H1 (cell line): ENCODE results near the gene NR3C1. TPM values are rescaled to one million over a fixed set of nuclear protein-coding genes. Genes with fewer than 3 reads are reported as not detected.

Experiments
- CTCF ChIA-PET: fragments of 300-600 bp; sonication (Branson Sonifier 250); formaldehyde crosslinking; loops from one replicate; lab custom pipeline; 2021; ENCODE audit not compliant: partially characterized antibody; lab: Charles Lee
- POLR2A ChIA-PET: fragments of 300-600 bp; sonication (Branson Sonifier 250); formaldehyde crosslinking; loops from one replicate; lab custom pipeline; 2021; ENCODE audit warnings: inconsistent platforms; ENCODE audit not compliant: partially characterized antibody; lab: Charles Lee
- DNase-seq, 2 experiments: peaks; one replicate each; pipeline versions ENCODE4 v3.0.0 to v3.0.0-alpha.2; 2010 to 2022; ENCODE audit warnings: low spot score in 2 of 2, low read depth in 1 of 2, mixed read lengths in 1 of 2
- FAIRE-seq: peaks from 2 replicates; lab custom pipeline; 2011; peaks lifted over from hg19 to GRCh38; lab: Jason Lieb, UNC
- H2AFZ ChIP-seq: 2 replicates; pipeline ENCODE4 v1.8.1; 2012; ENCODE audit warnings: low read length, inconsistent platforms
- H2AK5ac ChIP-seq: 2 replicates; pipeline ENCODE4 v1.6.1; 2013; ENCODE audit warnings: low read depth, low read length
- H2BK120ac ChIP-seq: replicated peaks from 2 replicates; pipeline ENCODE3; 2013; ENCODE audit warnings: low read depth, low read length, inconsistent platforms
- H2BK12ac ChIP-seq: 2 replicates; pipeline ENCODE4 v1.6.1; 2013; ENCODE audit warnings: low read depth, low read length
- H2BK15ac ChIP-seq: 2 replicates; pipeline ENCODE4 v1.6.1; 2013; ENCODE audit warnings: low read length
- H2BK20ac ChIP-seq: 2 replicates; pipeline ENCODE4 v1.6.1; 2013; ENCODE audit warnings: low read length
- H2BK5ac ChIP-seq: 2 replicates; pipeline ENCODE4 v1.6.1; 2013; ENCODE audit warnings: low read depth, low read length
- H3K14ac ChIP-seq: 2 replicates; pipeline ENCODE4 v1.6.1; 2013; ENCODE audit warnings: inconsistent platforms; ENCODE audit not compliant: insufficient read length
- H3K18ac ChIP-seq: 2 replicates; pipeline ENCODE4 v1.6.1; 2013; ENCODE audit warnings: low read length; ENCODE audit errors: extremely low read depth
- H3K23ac ChIP-seq: 2 replicates; pipeline ENCODE4 v1.6.1; 2013; ENCODE audit warnings: inconsistent platforms; ENCODE audit not compliant: insufficient read length
- H3K23me2 ChIP-seq: 2 replicates; pipeline ENCODE4 v1.6.1; 2013; ENCODE audit warnings: low read depth, low read length
- H3K27ac ChIP-seq: 2 replicates; pipeline ENCODE4 v1.6.1; 2011; ENCODE audit warnings: low read depth, low read length, inconsistent platforms
- H3K27me3 ChIP-seq, 4 experiments: replicated peaks in 1 of 4; 1 replicate in 1 of 4; 2 replicates in 3 of 4; pipeline versions ENCODE4 v1.6.1 to v1.8.1; 2011 to 2013; ENCODE audit warnings: low read length in 3 of 4, mild to moderate bottlenecking in 3 of 4, inconsistent platforms in 2 of 4, mixed read lengths in 2 of 4, moderate library complexity in 1 of 4; ENCODE audit not compliant: control insufficient read depth in 3 of 4, insufficient read depth in 3 of 4; ENCODE audit errors: extremely low read depth in 1 of 4
- H3K36me3 ChIP-seq, 4 experiments: 2 replicates each; pipeline versions ENCODE4 v1.6.1 to v1.8.1; 2011 to 2013; ENCODE audit warnings: mild to moderate bottlenecking in 4 of 4, low read length in 3 of 4, moderate library complexity in 2 of 4, control low read depth in 1 of 4, inconsistent platforms in 1 of 4; ENCODE audit not compliant: insufficient read depth in 4 of 4, control insufficient read depth in 2 of 4
- H3K4ac ChIP-seq: replicated peaks from 2 replicates; pipeline ENCODE3; 2013; ENCODE audit warnings: low read length, low read depth, mixed read lengths, inconsistent platforms; ENCODE audit not compliant: insufficient read length
- H3K4me1 ChIP-seq, 4 experiments: replicated peaks in 1 of 4; 1 replicate in 1 of 4; 2 replicates in 3 of 4; pipeline versions ENCODE4 v1.6.1 to v1.8.1; 2011 to 2013; ENCODE audit warnings: low read length in 3 of 4, inconsistent platforms in 2 of 4, mixed read lengths in 1 of 4; ENCODE audit not compliant: insufficient read depth in 4 of 4, control insufficient read depth in 3 of 4
- H3K4me2 ChIP-seq, 2 experiments: 2 replicates each; pipeline versions ENCODE4 v1.6.1 to v1.8.1; 2011 to 2013; ENCODE audit warnings: low read depth in 2 of 2, low read length in 2 of 2, control low read depth in 1 of 2, inconsistent platforms in 1 of 2, mild to moderate bottlenecking in 1 of 2; ENCODE audit not compliant: insufficient read depth in 1 of 2
- H3K4me3 ChIP-seq, 4 experiments: fragments of 200-600, 300-600 bp in 1 of 4; sonication (generic), shearing (Covaris generic), sonication (Bioruptor Twin) in 1 of 4; 2 replicates each; pipeline versions ENCODE4 v1.5.1 to v1.8.1; 2011 to 2016; ENCODE audit warnings: low read length in 4 of 4, low read depth in 3 of 4, control low read depth in 2 of 4, inconsistent platforms in 2 of 4, mild to moderate bottlenecking in 2 of 4, mixed read lengths in 1 of 4, moderate library complexity in 1 of 4; ENCODE audit not compliant: insufficient read depth in 2 of 4; ENCODE audit errors: extremely low read depth in 1 of 4
- H3K56ac ChIP-seq: replicated peaks from 2 replicates; pipeline ENCODE3; 2013; ENCODE audit warnings: low read depth, mild to moderate bottlenecking, mixed read lengths, low read length, inconsistent platforms; ENCODE audit not compliant: insufficient read length
- H3K79me1 ChIP-seq: 2 replicates; pipeline ENCODE4 v1.6.1; 2013; ENCODE audit warnings: low read depth, low read length, control low read depth
- H3K79me2 ChIP-seq, 2 experiments: 2 replicates each; pipeline versions ENCODE4 v1.6.1 to v1.8.1; 2012 to 2013; ENCODE audit warnings: low read length in 2 of 2, mild to moderate bottlenecking in 2 of 2, inconsistent platforms in 1 of 2; ENCODE audit not compliant: insufficient read depth in 2 of 2, control insufficient read depth in 1 of 2
- H3K9ac ChIP-seq, 4 experiments: replicated peaks in 1 of 4; 1 replicate in 1 of 4; 2 replicates in 3 of 4; pipeline versions ENCODE4 v1.6.1 to v1.8.1; 2011 to 2013; ENCODE audit warnings: low read depth in 3 of 4, low read length in 3 of 4, control low read depth in 2 of 4, mild to moderate bottlenecking in 2 of 4, moderate library complexity in 2 of 4, inconsistent platforms in 1 of 4; ENCODE audit errors: extremely low read depth in 1 of 4
- H3K9me3 ChIP-seq, 2 experiments: 2 replicates each; pipeline versions ENCODE4 v1.6.1 to v1.8.1; 2012 to 2013; ENCODE audit warnings: mild to moderate bottlenecking in 2 of 2, moderate library complexity in 2 of 2, control low read depth in 1 of 2, inconsistent platforms in 1 of 2, low read depth in 1 of 2, low read length in 1 of 2, mixed read lengths in 1 of 2; ENCODE audit not compliant: insufficient read depth in 2 of 2
- H4K20me1 ChIP-seq, 2 experiments: replicated peaks in 1 of 2; 2 replicates each; pipeline versions ENCODE3 to v1.8.1; 2011 to 2013; ENCODE audit warnings: inconsistent platforms in 2 of 2, low read length in 2 of 2, mild to moderate bottlenecking in 1 of 2; ENCODE audit not compliant: insufficient read depth in 2 of 2, control insufficient read depth in 1 of 2
- H4K5ac ChIP-seq: 2 replicates; pipeline ENCODE4 v1.6.1; 2013; ENCODE audit warnings: low read length, low read depth, mixed read lengths, inconsistent platforms; ENCODE audit not compliant: insufficient read length
- H4K8ac ChIP-seq: 2 replicates; pipeline ENCODE4 v1.8.0; 2013; ENCODE audit warnings: mild to moderate bottlenecking, moderate library complexity, low read length, inconsistent platforms; ENCODE audit not compliant: insufficient read depth; ENCODE audit errors: extremely low read depth
- H4K91ac ChIP-seq: replicated peaks from 2 replicates; pipeline ENCODE3; 2013; ENCODE audit warnings: low read length, mixed read lengths, inconsistent platforms; ENCODE audit not compliant: insufficient read length
- BCL11A ChIP-seq, 2 experiments: IDR thresholded peaks; one replicate each; pipeline ENCODE4 v1.6.1; 2011; ENCODE audit warnings: low read depth in 2 of 2, low read length in 2 of 2, mild to moderate bottlenecking in 2 of 2
- CBX8 ChIP-seq: fragments of 300-800, 300-1000 bp; sonication (generic); IDR thresholded peaks from 2 replicates; pipeline ENCODE4 v1.7.1; 2016; ENCODE audit warnings: low read depth, low read length, borderline replicate concordance
- FOSL1 ChIP-seq: IDR thresholded peaks from 2 replicates; pipeline ENCODE4 v1.6.1; 2011; ENCODE audit warnings: mild to moderate bottlenecking, low read depth, low read length, moderate library complexity; ENCODE audit not compliant: insufficient read depth
- WGBS, 2 experiments: shearing (Covaris generic) in 1 of 2; methylation state at CpG; one replicate each; pipeline versions ENCODE4 v1.1.6 to v1.1.7; 2013 to 2015; ENCODE audit warnings: low lambda C conversion rate in 2 of 2, mixed read lengths in 2 of 2, inconsistent platforms in 1 of 2, low coverage in 1 of 2, missing lambda C conversion rate in 1 of 2; ENCODE audit not compliant: insufficient replicate concordance in 2 of 2, insufficient coverage in 1 of 2, insufficient read length in 1 of 2; ENCODE audit errors: extremely low coverage in 1 of 2, missing lambda C conversion rate in 1 of 2; 5-methylcytosine and 5-hydroxymethylcytosine counted together
- polyA plus RNA-seq, 7 experiments: library from polyadenylated mRNA; depleted of rRNA in 3 of 7; stranded (reverse) in 5 of 7; unstranded in 2 of 7; fragments of >200 nt in 5 of 7; fragments of 200-250 nt in 2 of 7; gene quantifications; 1 replicate in 5 of 7; 2 replicates in 1 of 7; 4 replicates in 1 of 7; pipeline versions ENCODE4 v1.2.1 to v1.2.3, GENCODE V29; 2011 to 2013; ENCODE audit warnings: missing spikeins in 2 of 7, mixed read lengths in 2 of 7
- total RNA-seq: library from RNA; stranded (reverse); fragmentation: NEBNext Ultra II Directional; extraction: Animal tissue kit (Norgen Biotek cat#: 25700); gene quantifications from 2 replicates; pipeline ENCODE4 v1.2.1, GENCODE V29; 2021

The NR3C1 gene
- total and polyA plus RNA-seq, 2 of the 8 experiments (the other 6 are each of a cell fraction or from before 2014, with no cell fraction given) = 1.7 to 5.4 TPM

DNA sequence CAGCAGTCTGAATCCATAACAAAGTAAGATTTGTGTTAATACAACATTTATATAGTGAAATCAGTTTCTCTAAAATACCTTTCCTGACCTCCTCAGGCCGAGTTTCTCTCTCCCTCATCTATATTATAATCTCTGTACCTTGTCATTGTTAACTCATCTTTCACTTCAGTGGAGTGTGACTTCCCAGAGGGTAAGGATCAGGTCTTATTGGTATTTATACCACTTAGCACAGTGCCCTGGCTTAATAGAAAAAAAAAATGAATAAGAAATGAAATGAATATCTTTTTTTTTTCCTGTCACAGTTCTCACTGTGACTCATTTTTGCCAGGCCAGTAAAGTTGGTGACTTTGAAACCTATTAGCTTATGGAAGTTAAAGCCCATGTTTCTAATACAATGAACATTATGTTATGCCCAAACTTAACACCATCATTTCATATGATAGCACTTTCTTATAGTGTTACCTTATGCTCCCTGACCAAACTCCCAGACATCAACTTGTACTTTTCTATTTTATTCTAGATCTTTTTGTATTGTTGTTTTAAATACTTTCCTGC lies 90.1 kb downstream of the NR3C1 start:
- Histone ChIP-seq H3K18ac (no peak overlapping the region), H4K8ac (no peak overlapping the region), H2BK20ac (no peak overlapping the region), H3K9me3 (no peaks in the 10 kb centered on the region), H3K4me3 (no peak overlapping the region)
- no peak for FAIRE-seq
- CTCF ChIA-PET = interaction anchor here (0.6 kb wide), 1 partner anchor 205 kb away, joined by 3 read pairs; no protein-coding TSS in a partner anchor
- TF ChIP-seq BCL11A (IDR thresholded peaks at IDR 0.05; ENCODE audit: low read depth in 2 of 2, low read length in 2 of 2) = no peak
- TF ChIP-seq CBX8 = no peak
- TF ChIP-seq FOSL1 = no peak
- TF ChIP-seq, all 59 proteins: peak for 0
- Histone ChIP-seq H2BK5ac (no peak overlapping the region), H3K36me3 (no peaks in the 10 kb centered on the region; a peak in 1 of 8 replicates), H3K79me2 (no peaks in the 10 kb centered on the region), H3K14ac (no peak overlapping the region), H4K20me1 (no peaks in the 10 kb centered on the region), H2BK120ac (no peak overlapping the region), H3K23me2 (no peaks in the 10 kb centered on the region), H3K4ac (no peak overlapping the region), H3K9ac (no peak overlapping the region), H2AK5ac (no peak overlapping the region), H3K79me1 (no peaks in the 10 kb centered on the region), H3K27me3 (no peaks in the 10 kb centered on the region), H3K56ac (no peak overlapping the region), H4K91ac (no peak overlapping the region), H3K4me2 (no peak overlapping the region), H4K5ac (no peak overlapping the region), H2AFZ (no peak overlapping the region), H3K4me1 (no peaks in the 10 kb centered on the region), H3K23ac (no peak overlapping the region), H3K27ac (no peak overlapping the region), H2BK12ac (no peak overlapping the region), H2BK15ac (no peak overlapping the region)
- 94% methylated on average over 1 of the region's 1 CpG; no CpG with 5 or more reads in 1 of the 2 experiments for WGBS, 2 experiments
- no peak for DNase-seq
- POLR2A ChIA-PET = no interaction called here
